Measurements from ENCODE around the gene GLI3. TPM values are rescaled to one million over a fixed set of nuclear protein-coding genes. Genes with fewer than 3 reads are reported as not detected.

GLI3 gene
- total RNA-seq, 2 donors from 2014 or later: 2.7 to 10.2 TPM

DNA sequence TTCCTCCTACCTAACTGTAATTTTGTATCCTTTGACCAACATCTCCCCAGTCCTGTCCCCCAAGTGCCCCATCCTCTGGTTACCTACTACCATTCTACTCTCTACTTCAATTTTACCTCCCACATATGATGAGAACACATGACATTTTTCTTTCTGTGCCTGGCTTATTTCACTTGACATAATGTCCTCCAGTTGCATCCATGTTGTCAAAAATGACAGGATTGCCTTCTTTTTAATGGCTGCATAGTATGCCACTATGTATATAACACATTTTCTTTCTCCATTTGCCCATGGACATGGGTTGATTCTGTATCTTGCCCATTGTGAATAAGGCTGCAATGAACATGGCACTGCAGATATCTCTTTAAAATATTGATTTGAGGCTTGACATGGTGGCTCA, 33.7 kb downstream of the GLI3 start:
- Histone ChIP-seq H3K27me3 (ENCODE audit: control insufficient read depth, insufficient read depth, low read length, poor library complexity, severe bottlenecking) (no peaks in the 10 kb centered on the region), H3K36me3 (ENCODE audit: control insufficient read depth, insufficient read depth, low read length) (no peaks in the 10 kb centered on the region), H3K9ac (ENCODE audit: extremely low read depth, low read length, poor library complexity, severe bottlenecking) (no peak overlapping the region), H3K4me1 (ENCODE audit: control insufficient read depth, insufficient read depth, low read length) (peaks cover 3% of the 10 kb centered on the region), H3K27ac (ENCODE audit: low read depth, low read length) (no peak overlapping the region), H3K4me3 (ENCODE audit: low read length) (no peak overlapping the region), H3K9me3 (ENCODE audit: control insufficient read depth, low read length) (no peaks in the 10 kb centered on the region)
- DNase-seq: no peak
- TF ChIP-seq, protein P1, sequence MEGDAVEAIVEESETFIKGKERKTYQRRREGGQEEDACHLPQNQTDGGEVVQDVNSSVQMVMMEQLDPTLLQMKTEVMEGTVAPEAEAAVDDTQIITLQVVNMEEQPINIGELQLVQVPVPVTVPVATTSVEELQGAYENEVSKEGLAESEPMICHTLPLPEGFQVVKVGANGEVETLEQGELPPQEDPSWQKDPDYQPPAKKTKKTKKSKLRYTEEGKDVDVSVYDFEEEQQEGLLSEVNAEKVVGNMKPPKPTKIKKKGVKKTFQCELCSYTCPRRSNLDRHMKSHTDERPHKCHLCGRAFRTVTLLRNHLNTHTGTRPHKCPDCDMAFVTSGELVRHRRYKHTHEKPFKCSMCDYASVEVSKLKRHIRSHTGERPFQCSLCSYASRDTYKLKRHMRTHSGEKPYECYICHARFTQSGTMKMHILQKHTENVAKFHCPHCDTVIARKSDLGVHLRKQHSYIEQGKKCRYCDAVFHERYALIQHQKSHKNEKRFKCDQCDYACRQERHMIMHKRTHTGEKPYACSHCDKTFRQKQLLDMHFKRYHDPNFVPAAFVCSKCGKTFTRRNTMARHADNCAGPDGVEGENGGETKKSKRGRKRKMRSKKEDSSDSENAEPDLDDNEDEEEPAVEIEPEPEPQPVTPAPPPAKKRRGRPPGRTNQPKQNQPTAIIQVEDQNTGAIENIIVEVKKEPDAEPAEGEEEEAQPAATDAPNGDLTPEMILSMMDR (conservative IDR thresholded peaks at IDR 0.05): no peak
- Mint-ChIP-seq H3K27me3 (ENCODE audit: insufficient read depth) (peaks cover 5% of the 10 kb centered on the region), H3K4me1 (peaks cover 8% of the 10 kb centered on the region), H3K27ac (no peak overlapping the region), H3K9me3 (no peaks in the 10 kb centered on the region), H3K36me3 (ENCODE audit: low read depth) (no peaks in the 10 kb centered on the region), H3K4me3 (no peak overlapping the region)

DNA sequence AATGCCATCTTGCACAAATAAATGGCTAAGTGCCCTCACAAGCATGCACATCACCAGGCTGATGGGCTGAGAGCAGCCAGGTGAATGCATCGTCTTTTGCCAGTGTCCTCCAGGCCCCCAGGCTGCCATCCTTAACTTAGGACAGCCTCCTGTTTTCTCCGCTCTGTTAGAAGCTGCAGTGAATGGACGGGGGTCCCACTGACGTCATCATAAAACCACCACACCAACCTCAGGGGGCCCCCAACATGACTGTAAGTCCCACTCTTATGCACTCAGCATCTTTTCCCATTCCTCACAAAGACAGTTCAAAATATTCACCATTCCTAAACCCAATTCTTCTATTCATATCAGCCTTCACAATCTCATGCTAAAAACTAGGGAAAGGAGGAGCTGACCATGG, 34.4 kb downstream of the GLI3 start:
- no peaks in the 10 kb centered on the region for H3K27me3 ChIP-seq (ENCODE audit: control insufficient read depth, insufficient read depth, low read length, poor library complexity, severe bottlenecking)
- H3K4me1 ChIP-seq (ENCODE audit: control insufficient read depth, insufficient read depth, low read length): peaks cover 3% of the 10 kb centered on the region
- TF ChIP-seq, protein P1 (conservative IDR thresholded peaks at IDR 0.05): no peak
- H3K9ac ChIP-seq (ENCODE audit: extremely low read depth, low read length, poor library complexity, severe bottlenecking): no peak overlapping the region
- H3K4me3 ChIP-seq (ENCODE audit: low read length): no peak overlapping the region
- Mint-ChIP-seq H3K4me3 (no peak overlapping the region), H3K4me1 (peaks cover 8% of the 10 kb centered on the region), H3K27me3 (ENCODE audit: insufficient read depth) (peaks cover 9% of the 10 kb centered on the region), H3K27ac (no peak overlapping the region), H3K36me3 (ENCODE audit: low read depth) (no peaks in the 10 kb centered on the region), H3K9me3 (no peaks in the 10 kb centered on the region)
- H3K27ac ChIP-seq (ENCODE audit: low read depth, low read length): no peak overlapping the region
- H3K9me3 ChIP-seq (ENCODE audit: control insufficient read depth, low read length): no peaks in the 10 kb centered on the region
- DNase-seq: no peak
- no peaks in the 10 kb centered on the region for H3K36me3 ChIP-seq (ENCODE audit: control insufficient read depth, insufficient read depth, low read length)
- WGBS, 2 experiments (ENCODE audit: insufficient coverage in 1 of 2, insufficient read length in 1 of 2): 92 to 100% methylated on average over 4 of the region's 4 CpGs

DNA sequence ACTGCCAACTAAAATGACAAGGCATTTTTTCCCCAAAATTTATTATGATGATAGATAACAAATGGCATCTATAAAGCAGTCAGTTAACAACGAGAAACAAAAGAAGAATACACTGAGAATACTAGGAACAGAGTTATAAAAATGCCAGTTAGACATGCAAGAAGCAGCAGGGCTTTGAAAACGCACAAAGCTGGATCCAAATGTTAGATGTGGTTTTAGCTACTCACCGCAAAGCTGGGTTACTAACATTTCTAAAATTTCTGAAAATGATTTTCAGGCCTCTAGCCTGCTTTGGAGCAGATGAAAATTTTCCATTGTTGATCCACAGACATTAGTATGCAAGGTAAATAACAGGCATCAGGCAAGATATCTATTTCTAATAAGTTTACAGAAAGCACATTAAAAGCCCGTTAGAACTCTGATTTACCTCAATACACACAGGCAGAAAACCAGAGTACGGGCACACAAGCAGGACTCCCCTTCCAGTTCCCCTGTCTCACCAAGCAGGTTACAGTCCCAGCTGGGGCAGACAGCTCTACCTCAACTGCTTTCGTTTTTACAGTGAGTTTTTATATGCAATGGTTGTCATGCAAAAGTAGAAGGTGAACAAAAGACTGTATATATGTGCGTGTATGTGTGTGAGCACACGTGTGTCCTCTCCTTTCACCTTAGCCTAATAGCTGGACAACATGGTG, 37.9 kb downstream of the GLI3 start:
- H3K4me3 ChIP-seq (ENCODE audit: low read length): no peak overlapping the region
- DNase-seq: no peak
- H3K36me3 ChIP-seq (ENCODE audit: control insufficient read depth, insufficient read depth, low read length): no peaks in the 10 kb centered on the region
- peak overlapping the region; percentile 36 for H3K27ac ChIP-seq (ENCODE audit: low read depth, low read length)
- TF ChIP-seq, protein P1 (conservative IDR thresholded peaks at IDR 0.05): no peak
- no peaks in the 10 kb centered on the region for H3K9me3 Mint-ChIP-seq
- no peaks in the 10 kb centered on the region for H3K27me3 ChIP-seq (ENCODE audit: control insufficient read depth, insufficient read depth, low read length, poor library complexity, severe bottlenecking)
- H3K27ac Mint-ChIP-seq: no peak overlapping the region
- peaks cover 40% of the 10 kb centered on the region for H3K27me3 Mint-ChIP-seq (ENCODE audit: insufficient read depth)
- H3K4me1 ChIP-seq (ENCODE audit: control insufficient read depth, insufficient read depth, low read length): no peaks in the 10 kb centered on the region
- peaks cover 3% of the 10 kb centered on the region for H3K4me1 Mint-ChIP-seq
- 88 to 98% methylated on average over 4 to 8 of the region's 8 CpGs for WGBS, 2 experiments (ENCODE audit: insufficient coverage in 1 of 2, insufficient read length in 1 of 2)
- H3K36me3 Mint-ChIP-seq (ENCODE audit: low read depth): no peaks in the 10 kb centered on the region
- H3K9ac ChIP-seq (ENCODE audit: extremely low read depth, low read length, poor library complexity, severe bottlenecking): no peak overlapping the region
- no peak overlapping the region for H3K4me3 Mint-ChIP-seq
- H3K9me3 ChIP-seq (ENCODE audit: control insufficient read depth, low read length): no peaks in the 10 kb centered on the region

All from endodermal cell (in vitro differentiated cells).